GM19397 (cell line): ENCODE results near the gene KCNV2.

Source experiments
- ATAC-seq: cut with Tn5 transposase; IDR thresholded peaks from one replicate; pipeline ENCODE4 v1.9.1; 2021; ENCODE audit warnings: mild to moderate bottlenecking, moderate library complexity; ENCODE audit not compliant: unreplicated experiment

The KCNV2 gene

DNA sequence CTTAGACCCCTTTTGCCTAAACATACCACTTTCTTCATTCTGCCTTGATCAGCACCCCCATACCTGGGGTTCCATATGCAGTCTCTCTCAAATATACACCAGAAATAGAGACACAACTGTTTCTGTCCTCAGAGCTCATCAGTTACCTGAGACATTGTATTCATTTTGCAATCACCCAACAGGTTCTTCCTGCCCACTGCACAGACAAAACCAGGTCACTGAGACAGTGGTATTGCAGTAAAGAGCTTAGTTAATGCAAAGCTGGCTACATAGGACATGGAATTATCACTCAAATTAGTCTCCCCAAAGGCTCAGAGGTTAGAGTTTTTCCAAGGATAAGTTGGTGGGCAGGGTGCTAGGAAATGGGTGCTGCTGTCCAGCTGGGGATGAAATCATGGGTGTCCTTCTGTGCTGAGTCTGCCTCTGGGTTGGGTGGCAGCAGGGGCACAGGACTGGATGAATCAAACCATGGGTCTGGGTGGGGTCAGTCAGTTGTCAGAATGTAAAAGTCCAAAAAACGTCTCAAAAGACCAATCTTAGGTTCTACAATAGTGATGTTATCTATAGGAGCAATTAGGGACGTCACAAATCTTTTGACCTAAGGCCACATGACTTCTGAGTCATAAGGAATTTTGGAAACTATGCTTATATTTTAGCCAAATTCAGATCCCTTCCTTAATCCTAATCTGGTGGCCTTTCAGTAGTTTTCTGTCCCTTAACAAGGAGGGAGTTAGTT, 41.0 kb downstream of the KCNV2 start:
- no peak for ATAC-seq

DNA sequence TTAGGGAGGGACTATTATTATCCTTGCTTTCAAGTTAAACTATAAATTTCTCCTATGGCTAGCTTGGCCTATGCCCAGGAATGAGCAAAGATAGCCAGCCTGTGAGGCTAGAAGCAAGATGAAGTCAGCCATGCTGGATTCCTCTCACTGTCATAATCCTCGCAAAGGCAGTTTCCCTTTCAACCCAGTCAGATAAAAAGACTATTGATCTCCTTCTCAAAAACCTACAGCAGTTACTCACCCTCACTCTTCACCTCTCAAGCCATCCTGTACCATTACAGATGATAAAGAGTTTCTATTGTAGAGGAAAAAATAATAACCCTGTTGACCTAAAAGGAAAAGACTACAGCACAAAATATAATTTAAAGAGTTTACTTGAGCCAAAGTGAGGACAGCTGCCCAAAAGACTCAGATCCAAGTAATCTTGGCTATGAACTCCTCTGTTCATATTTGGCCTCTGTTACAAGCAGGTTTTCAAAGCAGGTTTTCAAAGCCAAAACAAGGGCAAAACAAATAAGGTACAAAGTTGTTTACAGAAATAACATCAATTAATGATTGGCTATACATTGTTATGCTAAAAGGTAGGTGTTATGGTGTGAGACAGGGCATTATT, 41.7 kb downstream of the KCNV2 start:
- ATAC-seq, result no peak

DNA sequence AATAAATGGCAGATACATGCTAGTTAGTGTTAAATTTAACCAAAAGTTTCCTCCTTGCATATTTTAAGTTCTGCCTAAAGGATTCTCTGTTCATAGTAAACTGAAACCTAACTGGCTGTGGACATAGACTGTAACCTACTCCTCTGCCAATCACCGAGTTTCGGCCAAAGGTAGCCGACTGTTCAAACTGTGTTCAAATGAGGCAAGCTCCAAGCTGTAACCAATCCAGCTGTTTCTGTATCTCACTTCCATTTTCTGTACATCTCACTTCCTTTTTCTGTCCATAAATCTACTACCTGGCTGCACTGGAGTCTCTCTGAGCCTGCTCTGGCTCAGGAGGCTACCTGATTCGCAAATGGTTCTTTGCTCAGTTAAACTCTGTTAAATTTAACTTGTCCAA, 44.1 kb downstream of the KCNV2 start:
- peak; percentile 58 for ATAC-seq

DNA sequence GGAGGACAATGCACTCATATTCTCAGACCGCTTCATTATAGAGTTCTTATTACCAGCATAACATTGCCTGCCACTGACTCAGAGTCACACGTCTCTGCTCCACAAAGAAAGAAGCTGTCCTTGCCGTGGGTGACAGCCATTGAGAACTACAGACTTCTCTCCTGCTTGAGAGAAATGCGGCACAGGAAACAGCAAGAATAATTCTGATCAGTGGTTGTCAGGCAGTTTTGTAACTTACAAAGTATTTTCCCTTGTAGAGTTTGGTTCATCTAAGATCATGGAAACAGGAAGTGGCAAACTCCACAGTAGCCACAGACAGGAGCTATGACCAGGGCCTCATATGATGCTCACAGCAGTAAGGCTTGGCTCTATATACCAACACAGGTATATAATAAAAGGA, 47.0 kb downstream of the KCNV2 start:
- peak; percentile 44 for ATAC-seq

DNA sequence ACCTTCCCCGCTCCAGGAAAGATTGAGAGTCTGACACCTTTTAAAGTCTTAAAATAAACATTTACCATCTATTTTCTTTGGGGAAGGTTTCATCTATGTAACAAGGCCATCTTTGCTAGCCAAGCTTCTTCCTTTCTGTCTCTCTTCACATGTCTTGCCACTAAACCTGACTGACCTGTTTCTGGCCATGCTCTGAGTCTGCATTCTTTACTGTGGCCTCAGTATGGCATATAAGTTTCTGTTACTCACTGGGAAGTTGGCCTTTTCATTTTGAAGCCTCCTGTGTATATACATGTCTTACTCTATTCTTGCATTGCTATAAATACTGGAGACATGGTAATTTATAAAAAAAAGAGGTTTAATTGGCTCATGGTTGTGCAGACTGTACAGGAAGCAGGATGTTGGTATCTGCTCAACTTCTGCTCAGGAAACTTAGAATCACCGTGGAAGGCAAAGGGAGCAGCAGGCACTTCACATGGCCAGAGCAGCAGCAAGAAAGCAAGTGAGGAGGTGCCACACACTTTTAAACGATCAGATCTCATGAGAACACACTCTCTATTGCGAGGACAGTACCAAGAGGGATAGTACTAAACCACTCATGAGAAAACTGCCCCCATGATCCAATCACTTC, 48.1 kb downstream of the KCNV2 start:
- ATAC-seq, result no peak

DNA sequence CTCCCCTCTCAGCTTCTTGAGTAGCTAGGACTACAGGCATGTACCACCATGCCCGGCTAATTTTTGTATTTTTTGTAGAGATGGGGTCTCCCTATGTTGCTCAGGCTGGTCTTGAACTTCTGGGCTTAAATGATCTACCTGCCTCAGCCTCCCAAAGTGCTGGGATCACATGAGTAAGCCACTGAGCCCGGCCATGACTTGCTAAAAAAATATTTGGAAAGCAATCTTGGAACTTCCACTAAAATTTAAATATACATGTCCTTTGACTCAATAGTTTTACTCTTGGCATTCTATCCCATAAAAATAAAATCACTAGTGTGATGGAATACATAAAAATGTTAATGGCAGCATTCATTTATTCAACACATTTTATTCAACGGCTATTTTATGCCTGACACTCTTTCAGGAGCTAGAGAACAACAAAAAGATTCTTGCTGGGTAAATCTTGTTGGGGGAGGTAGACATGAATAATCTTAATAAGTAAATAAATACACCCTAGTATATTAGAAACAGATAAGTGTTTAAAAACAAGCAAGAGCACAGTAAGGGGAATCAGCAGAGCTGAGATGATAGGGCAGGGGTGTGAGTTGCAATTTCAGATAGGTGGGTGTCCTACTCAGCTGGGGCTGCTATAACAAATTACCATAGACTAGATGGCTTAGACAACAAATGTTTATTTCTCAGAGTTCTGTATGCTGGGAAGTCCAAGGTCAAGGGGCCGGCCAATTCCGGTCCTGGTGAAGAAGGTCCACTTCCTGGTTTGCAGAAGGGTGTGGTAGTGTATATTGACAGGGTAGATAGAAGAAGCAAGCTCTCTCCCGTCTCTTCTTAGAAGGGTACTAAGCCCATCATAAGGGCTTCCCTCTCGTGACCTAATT, 50.7 kb downstream of the KCNV2 start:
- ATAC-seq, result no peak

DNA sequence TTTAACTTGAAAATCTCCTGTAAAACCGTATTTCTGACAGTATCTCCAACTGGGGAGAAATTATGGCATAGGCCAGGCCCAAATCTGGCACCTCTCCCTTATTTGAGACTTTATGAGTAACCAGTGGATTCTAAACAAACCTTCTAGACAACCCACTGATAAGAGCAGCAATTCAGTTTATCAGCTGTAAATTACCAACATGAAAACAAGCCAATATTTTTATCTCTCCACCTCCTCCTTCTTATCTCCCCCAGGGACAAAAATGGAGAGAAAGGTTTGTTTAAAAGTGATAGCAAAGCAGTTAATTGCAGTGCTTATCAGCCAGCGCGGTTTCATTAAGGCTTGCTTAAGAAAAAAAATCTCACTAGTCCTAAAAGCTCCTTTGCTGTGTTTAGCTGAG, 53.8 kb downstream of the KCNV2 start:
- ATAC-seq, result no peak

DNA sequence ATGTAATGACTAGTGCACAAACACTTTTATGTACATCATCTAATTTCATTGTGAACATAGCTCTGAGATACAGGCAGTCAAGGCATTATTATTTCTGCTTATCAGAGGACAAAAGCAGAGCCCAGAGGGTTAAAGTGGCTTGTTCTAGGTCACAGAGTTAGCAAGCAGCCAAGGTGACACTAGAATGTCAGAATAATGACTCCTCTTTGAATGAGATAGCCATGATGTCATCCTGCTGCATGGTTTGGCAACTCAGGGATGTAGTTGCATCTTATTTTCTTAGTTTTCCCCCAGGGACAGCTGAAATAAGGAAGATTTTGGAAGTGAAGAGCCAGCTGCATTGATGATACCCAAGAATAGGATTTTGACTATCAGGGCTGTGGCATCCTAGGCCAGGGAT, 54.4 kb downstream of the KCNV2 start:
- no peak for ATAC-seq

DNA sequence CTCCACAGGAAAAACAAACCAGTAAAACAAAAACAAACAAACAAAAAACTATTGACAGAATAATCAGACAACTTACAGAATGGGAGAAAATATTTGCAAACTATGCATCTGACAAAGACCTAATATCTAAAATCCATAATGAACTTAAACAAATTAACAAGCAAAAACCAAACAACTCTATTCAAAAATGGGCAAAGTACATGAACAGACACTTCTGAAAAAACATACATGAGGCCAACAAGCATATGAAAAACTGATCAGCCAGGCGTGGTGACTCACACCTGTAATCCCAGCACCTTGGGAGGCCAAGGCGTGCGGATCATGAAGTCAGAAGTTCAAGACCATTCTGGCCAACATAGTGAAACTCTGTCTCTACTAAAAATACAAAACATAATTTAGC, 60.1 kb downstream of the KCNV2 start:
- ATAC-seq, result no peak

DNA sequence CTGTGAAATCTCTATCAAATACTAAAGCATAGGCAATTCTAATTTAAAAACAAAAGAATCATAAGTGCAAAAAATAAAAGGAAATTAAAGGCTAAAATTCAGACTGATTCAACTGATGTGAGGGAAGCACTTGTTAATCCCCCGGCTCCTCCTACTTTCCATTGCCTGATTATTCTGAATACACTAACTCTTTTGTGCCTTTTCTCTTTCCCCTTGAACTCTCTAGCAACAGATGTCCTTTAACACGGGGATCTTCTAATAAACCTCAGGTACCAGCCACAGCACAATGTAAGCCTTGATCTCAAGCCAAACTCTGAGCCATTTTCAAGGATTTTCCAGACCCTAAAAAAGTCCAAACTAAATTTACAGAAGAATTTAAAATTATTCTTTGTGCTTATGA, 61.5 kb downstream of the KCNV2 start:
- ATAC-seq, result no peak
